ENCODE data around the gene GSC2. TPM values are rescaled to one million over a fixed set of nuclear protein-coding genes. Genes with fewer than 3 reads are reported as not detected.

GSC2 gene
- total and polyA plus RNA-seq, 2 of the 8 experiments (the other 6 are each of a cell fraction or from before 2014, with no cell fraction given), result 0.17 to 0.48 TPM

- no peak overlapping the region for H3K56ac ChIP-seq (replicated peaks; ENCODE audit: insufficient read length, low read depth, low read length)
- H4K8ac ChIP-seq (ENCODE audit: extremely low read depth, insufficient read depth, low read length), result no peak overlapping the region
- no peaks in the 10 kb centered on the region; a peak in 2 of 8 replicates for H3K36me3 ChIP-seq (ENCODE audit: control insufficient read depth in 2 of 4, insufficient read depth in 4 of 4, low read length in 3 of 4)
- peaks cover 36% of the 10 kb centered on the region for H3K79me1 ChIP-seq (ENCODE audit: low read depth, low read length)
- H2AK5ac ChIP-seq (ENCODE audit: low read depth, low read length), result no peak overlapping the region
- H4K91ac ChIP-seq (replicated peaks; ENCODE audit: insufficient read length, low read length), result no peak overlapping the region
- no peak overlapping the region for H3K18ac ChIP-seq (ENCODE audit: extremely low read depth, low read length)
- FAIRE-seq (no peak), DNase-seq (ENCODE audit: low read depth in 1 of 2, low spot score in 2 of 2) (no peak)
- H3K27ac ChIP-seq (ENCODE audit: low read depth, low read length), result no peak overlapping the region
- TF ChIP-seq CHD2 (IDR thresholded peaks at IDR 0.05; ENCODE audit: low read length) (no peak), HDAC2 (IDR thresholded peaks at IDR 0.05; ENCODE audit: borderline replicate concordance in 1 of 2, low read depth in 2 of 2, low read length in 2 of 2) (no peak), TEAD4 (IDR thresholded peaks at IDR 0.05; ENCODE audit: low read depth, low read length) (no peak), NANOG (IDR thresholded peaks at IDR 0.05; ENCODE audit: insufficient read depth, low read depth, low read length, poor library complexity, severe bottlenecking) (no peak), POU5F1 (IDR thresholded peaks at IDR 0.05; ENCODE audit: low read depth, low read length) (no peak), CREB1 (IDR thresholded peaks at IDR 0.05) (no peak), RAD21 (IDR thresholded peaks at IDR 0.05 in 1 of 2, conservative IDR thresholded peaks at IDR 0.05 in 1 of 2; ENCODE audit: low read depth in 2 of 2, low read length in 2 of 2) (no peak), SRF (IDR thresholded peaks at IDR 0.05; ENCODE audit: low read depth, low read length) (no peak), ZNF274 (IDR thresholded peaks at IDR 0.05; ENCODE audit: borderline replicate concordance, extremely low read depth, low read length) (no peak)
- H3K14ac ChIP-seq (ENCODE audit: insufficient read length), result no peak overlapping the region
- H2BK15ac ChIP-seq (ENCODE audit: low read length), result no peak overlapping the region
- ChIA-PET CTCF (ENCODE audit: partially characterized antibody) (interaction anchor here (0.8 to 2.5 kb wide), 7 partner anchors 9 to 84 kb away, joined by 3 to 11 read pairs (median 5); no protein-coding TSS in a partner anchor), POLR2A (ENCODE audit: partially characterized antibody) (interaction anchor here (1.0 to 1.4 kb wide), 2 partner anchors 27 to 80 kb away, joined by 3 read pairs; partner anchors contain the start of gene ESS2)
- H3K79me2 ChIP-seq (ENCODE audit: control insufficient read depth in 1 of 2, insufficient read depth in 2 of 2, low read length in 2 of 2), result peaks cover 28 to 94% of the 10 kb centered on the region in 2 experiments
- 90% methylated on average over 9 of the region's 9 CpGs; no CpG with 5 or more reads in 1 of the 2 experiments for WGBS, 2 experiments (ENCODE audit: extremely low coverage in 1 of 2, insufficient coverage in 1 of 2, insufficient read length in 1 of 2, insufficient replicate concordance in 2 of 2, low coverage in 1 of 2, low lambda C conversion rate in 2 of 2, missing lambda C conversion rate in 1 of 2)
- no peak overlapping the region for H2BK20ac ChIP-seq (ENCODE audit: low read length)
- peaks cover 6% of the 10 kb centered on the region for H3K23me2 ChIP-seq (ENCODE audit: low read depth, low read length)
- no peak overlapping the region for H2BK12ac ChIP-seq (ENCODE audit: low read depth, low read length)
- 0 out of 2 replicates have a peak overlapping the region, but pooled peaks have one; percentile 30 for H2BK5ac ChIP-seq (ENCODE audit: low read depth, low read length)
- no peak overlapping the region for H3K4ac ChIP-seq (replicated peaks; ENCODE audit: insufficient read length, low read depth, low read length)
- H4K20me1 ChIP-seq (replicated peaks in 1 of 2; ENCODE audit: control insufficient read depth in 1 of 2, insufficient read depth in 2 of 2, low read length in 2 of 2), result peaks cover 25 to 59% of the 10 kb centered on the region in 2 experiments
- H3K9ac ChIP-seq (replicated peaks in 1 of 4; ENCODE audit: extremely low read depth in 1 of 4, low read depth in 3 of 4, low read length in 3 of 4), result no peak overlapping the region
- H3K4me1 ChIP-seq (replicated peaks in 1 of 4; ENCODE audit: control insufficient read depth in 3 of 4, insufficient read depth in 4 of 4, low read length in 3 of 4), result peaks cover 0 to 5% (median 3%) of the 10 kb centered on the region in 4 experiments; a peak in 4 of 7 replicates
- no peak overlapping the region for H3K4me3 ChIP-seq (ENCODE audit: extremely low read depth in 1 of 4, insufficient read depth in 2 of 4, low read depth in 3 of 4, low read length in 4 of 4)
- no peaks in the 10 kb centered on the region for H3K9me3 ChIP-seq (ENCODE audit: insufficient read depth in 2 of 2, low read depth in 1 of 2, low read length in 1 of 2)
- H2BK120ac ChIP-seq (replicated peaks; ENCODE audit: low read depth, low read length), result no peak overlapping the region
- H3K4me2 ChIP-seq (ENCODE audit: insufficient read depth in 1 of 2, low read depth in 2 of 2, low read length in 2 of 2), result no peak overlapping the region
- H2AFZ ChIP-seq (ENCODE audit: low read length), result no peak overlapping the region
- H4K5ac ChIP-seq (ENCODE audit: insufficient read length, low read depth, low read length), result no peak overlapping the region
- no peak overlapping the region for H3K23ac ChIP-seq (ENCODE audit: insufficient read length)
- no peaks in the 10 kb centered on the region for H3K27me3 ChIP-seq (replicated peaks in 1 of 4; ENCODE audit: control insufficient read depth in 3 of 4, extremely low read depth in 1 of 4, insufficient read depth in 3 of 4, low read length in 3 of 4)
Observed at GRCh38 chr22:19117111-19117512, 33.0 kb downstream of the GSC2 start.

Measured in H1 (cell line).